GM20000 (cell line): ENCODE measurements around the gene KCNIP3.

Experiments
- DNase-seq: peaks from one replicate; pipeline ENCODE4 v3.0.0; 2012; ENCODE audit warnings: low spot score
- CTCF ChIP-seq: IDR thresholded peaks from 2 replicates; pipeline ENCODE4 v1.5.1; 2012; ENCODE audit warnings: mild to moderate bottlenecking, control low read depth; ENCODE audit errors: extremely low read depth, missing control alignments

The KCNIP3 gene

DNA sequence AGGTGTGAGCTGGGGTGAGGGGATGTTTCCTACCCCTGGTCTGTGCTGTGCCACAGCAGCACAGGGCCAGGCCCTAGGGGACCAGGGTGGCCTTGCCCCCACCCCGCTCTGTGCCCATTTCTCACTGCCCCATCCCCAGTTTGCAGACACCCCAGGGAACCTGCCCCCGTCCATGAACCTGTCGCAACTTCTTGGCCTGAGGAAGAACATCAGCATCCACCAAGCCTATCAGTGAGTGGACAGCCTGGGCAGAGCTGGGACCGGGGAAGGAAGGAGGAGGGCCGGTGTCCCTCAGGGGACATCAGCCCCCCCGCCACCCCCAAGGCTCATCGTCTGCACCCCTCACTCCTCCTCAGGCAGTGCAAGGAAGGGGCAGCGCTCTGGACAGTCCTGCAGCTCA lies 15.4 kb upstream of the KCNIP3 start:
- no peak for TF ChIP-seq CTCF
- DNase-seq, result no peak

- no peak for TF ChIP-seq CTCF
- DNase-seq, result no peak
These were observed 14.7 kb upstream of the KCNIP3 start for GRCh38 chr2:95282458-95282857.

- no peak for TF ChIP-seq CTCF
These were observed 13.6 kb upstream of the KCNIP3 start for GRCh38 chr2:95283562-95283961.

GRCh38 chr2:95284886-95285541 lies 12.1 kb upstream of the KCNIP3 start:
- no peak for TF ChIP-seq CTCF
- no peak for DNase-seq

More at GRCh38 chr2:95283562-95283961, 13.6 kb upstream of the KCNIP3 start:
- no peak for DNase-seq

GRCh38 chr2:95285542-95285932 lies 11.6 kb upstream of the KCNIP3 start:
- no peak for DNase-seq
- no peak for TF ChIP-seq CTCF

- no peak for TF ChIP-seq CTCF
- no peak for DNase-seq
These were observed 9.8 kb upstream of the KCNIP3 start for GRCh38 chr2:95287336-95287735.

GRCh38 chr2:95287806-95288205 lies 9.3 kb upstream of the KCNIP3 start:
- no peak for TF ChIP-seq CTCF

More at GRCh38 chr2:95287806-95288205, 9.3 kb upstream of the KCNIP3 start:
- DNase-seq, result no peak
